Endothelial cell of umbilical vein (primary cell): ENCODE data around the gene ZNF98. TPM values are rescaled to one million over a fixed set of nuclear protein-coding genes. Genes with fewer than 3 reads are reported as not detected.

Source experiments
- BruUV-seq: library from RNA; stranded (reverse); fragments of 400-500 nt; replicated peaks from 2 replicates; lab custom pipeline; 2021; lab: Mats Ljungman, UMichigan
- CTCF ChIA-PET: fragments of 300-600, 350-600 bp; sonication (Branson Sonifier 250); formaldehyde crosslinking; loops from one replicate; lab custom pipeline; 2021; ENCODE audit warnings: antibody characterized with exemption, inconsistent platforms; lab: Charles Lee
- POLR2A ChIA-PET: fragments of 300-600, 350-600 bp; sonication (Branson Sonifier 250); formaldehyde crosslinking; loops from one replicate; lab custom pipeline; 2021; ENCODE audit warnings: antibody characterized with exemption, inconsistent platforms; lab: Charles Lee
- DNase-seq: peaks from one replicate; pipeline ENCODE4 v3.0.0-alpha.2; 2011; ENCODE audit warnings: low read depth, low spot score
- FAIRE-seq: peaks from 2 replicates; lab custom pipeline; 2011; peaks lifted over from hg19 to GRCh38; lab: Jason Lieb, UNC
- H2AFZ ChIP-seq: 2 replicates; pipeline ENCODE4 v1.6.0; 2012; ENCODE audit warnings: low read depth, low read length, control low read depth, inconsistent platforms
- H3K27ac ChIP-seq: 2 replicates; pipeline ENCODE4 v1.5.1; 2011; ENCODE audit warnings: low read depth, mild to moderate bottlenecking, control low read depth, low read length, moderate library complexity; ENCODE audit not compliant: insufficient read depth
- H3K27me3 ChIP-seq, 2 experiments: 2 replicates each; pipeline versions ENCODE4 v1.6.0 to v1.6.1; 2011; ENCODE audit warnings: low read length in 2 of 2, mixed read lengths in 1 of 2; ENCODE audit not compliant: control insufficient read depth in 2 of 2, insufficient read depth in 2 of 2
- H3K36me3 ChIP-seq, 2 experiments: 2 replicates in 1 of 2; 3 replicates in 1 of 2; pipeline ENCODE4 v1.5.1; 2011; ENCODE audit warnings: low read length in 2 of 2, mild to moderate bottlenecking in 1 of 2, moderate library complexity in 1 of 2; ENCODE audit not compliant: control insufficient read depth in 2 of 2, insufficient read depth in 2 of 2; ENCODE audit errors: extremely low read depth in 1 of 2
- H3K4me1 ChIP-seq: 3 replicates; pipeline ENCODE4 v1.5.1; 2011; ENCODE audit warnings: mild to moderate bottlenecking, low read length; ENCODE audit not compliant: control insufficient read depth, insufficient read depth; ENCODE audit errors: extremely low read depth
- H3K4me2 ChIP-seq: 2 replicates; pipeline ENCODE4 v1.6.1; 2011; ENCODE audit warnings: low read length, control low read depth, mixed read lengths; ENCODE audit not compliant: insufficient read depth
- H3K4me3 ChIP-seq, 3 experiments: fragments of 200-600 bp in 1 of 3; sonication (generic), shearing (Covaris generic) in 1 of 3; replicated peaks in 1 of 3; 2 replicates each; pipeline ENCODE4 v1.5.1; 2011 to 2016; ENCODE audit warnings: control low read depth in 3 of 3, low read length in 3 of 3, mild to moderate bottlenecking in 2 of 3, inconsistent platforms in 1 of 3, low read depth in 1 of 3, moderate library complexity in 1 of 3; ENCODE audit not compliant: insufficient read depth in 1 of 3
- H3K79me2 ChIP-seq: 2 replicates; pipeline ENCODE4 v1.6.0; 2012; ENCODE audit warnings: low read length, inconsistent platforms; ENCODE audit not compliant: control insufficient read depth, insufficient read depth
- H3K9ac ChIP-seq: replicated peaks from 2 replicates; pipeline ENCODE3; 2011; ENCODE audit warnings: low read length, control low read depth; ENCODE audit not compliant: insufficient read depth; ENCODE audit errors: extremely low read depth
- H3K9me1 ChIP-seq: replicated peaks from 3 replicates; pipeline ENCODE4 v1.6.0; 2011; ENCODE audit warnings: mild to moderate bottlenecking, low read length; ENCODE audit not compliant: control insufficient read depth, insufficient read depth; ENCODE audit errors: extremely low read depth
- H3K9me3 ChIP-seq: replicated peaks from 2 replicates; pipeline ENCODE4 v1.5.1; 2012; ENCODE audit warnings: low read length, inconsistent platforms; ENCODE audit not compliant: control insufficient read depth, insufficient read depth
- H4K20me1 ChIP-seq: replicated peaks from 2 replicates; pipeline ENCODE3; 2011; ENCODE audit warnings: mild to moderate bottlenecking, low read length; ENCODE audit not compliant: control insufficient read depth, insufficient read depth; ENCODE audit errors: extremely low read depth
- CTCF ChIP-seq, 2 donors: IDR thresholded peaks; 1 replicate in 1 of 2; 2 replicates in 1 of 2; pipeline ENCODE4 v1.5.1; 2011; ENCODE audit warnings: low read length in 2 of 2, mild to moderate bottlenecking in 2 of 2, moderate library complexity in 2 of 2, control low read depth in 1 of 2, inconsistent platforms in 1 of 2, low read depth in 1 of 2; ENCODE audit not compliant: insufficient read depth in 1 of 2; ENCODE audit errors: extremely low read depth in 1 of 2
- EZH2 ChIP-seq: IDR thresholded peaks from 2 replicates; pipeline ENCODE4 v1.6.1; 2012; ENCODE audit warnings: borderline replicate concordance, low read depth, mild to moderate bottlenecking, moderate library complexity, low read length, inconsistent platforms; ENCODE audit not compliant: severe bottlenecking
- FOS ChIP-seq: IDR thresholded peaks from 2 replicates; pipeline ENCODE4 v1.6.1; 2011; ENCODE audit warnings: mild to moderate bottlenecking, low read length, moderate library complexity, borderline replicate concordance; ENCODE audit not compliant: insufficient read depth
- GATA2 ChIP-seq: IDR thresholded peaks from 2 replicates; pipeline ENCODE4 v1.7.0; 2011; ENCODE audit warnings: low read depth, mild to moderate bottlenecking, moderate library complexity, mixed read lengths, low read length; ENCODE audit not compliant: insufficient read length, insufficient read depth
- JUN ChIP-seq: IDR thresholded peaks from 2 replicates; pipeline ENCODE4 v1.6.1; 2011; ENCODE audit warnings: borderline replicate concordance, low read depth; ENCODE audit not compliant: insufficient read length, insufficient read depth
- MYC ChIP-seq: IDR thresholded peaks from one replicate; pipeline ENCODE4 v1.6.1; 2011; ENCODE audit warnings: mild to moderate bottlenecking, low read depth, low read length
- POLR2A ChIP-seq: IDR thresholded peaks from 2 replicates; pipeline ENCODE4 v1.6.1; 2012; ENCODE audit warnings: low read depth, mild to moderate bottlenecking, control low read depth, low read length
- POLR2AphosphoS5 ChIP-seq: IDR thresholded peaks from 2 replicates; pipeline ENCODE4 v1.6.1; 2012; ENCODE audit warnings: low read depth, mild to moderate bottlenecking, control low read depth, low read length, moderate library complexity; ENCODE audit not compliant: insufficient read depth
- dilution Hi-C: fragments of 300-500 bp; cut with MboI; formaldehyde crosslinking; loops from one replicate; pipeline ENCODE4 v1.15.0; 2019; ENCODE audit warnings: low sequenced_read_pairs; ENCODE audit not compliant: extremely low pct_ligation_motif_present
- intact Hi-C: fragments of 100-400 bp; cut with micrococcal nuclease; formaldehyde crosslinking; loops from one replicate; pipeline ENCODE4 v1.10.0; 2022
- polyA plus RNA-seq, 4 experiments: library from polyadenylated mRNA; depleted of rRNA in 3 of 4; stranded (reverse) in 3 of 4; unstranded in 1 of 4; fragments of >200 nt; gene quantifications; 2 replicates each; pipeline versions ENCODE4 v1.2.1 to v1.2.3, GENCODE V29; 2011 to 2012; ENCODE audit warnings: missing spikeins in 1 of 4
- total RNA-seq: library from RNA; stranded (reverse); gene quantifications from 2 replicates; pipeline ENCODE4 v1.2.3, GENCODE V29; 2021
- TF ChIP-seq, protein P1 (sequence below): IDR thresholded peaks from 2 replicates; pipeline ENCODE4 v1.6.1; 2011; ENCODE audit not compliant: insufficient read depth, insufficient read length

ZNF98 gene
- total and polyA plus RNA-seq, 2 donors (not counting 3 experiments of a cell fraction or from before 2014, with no cell fraction given) = not detected

- Histone ChIP-seq H3K27me3 (no peaks in the 10 kb centered on the region), H3K4me1 (no peaks in the 10 kb centered on the region), H3K4me2 (no peak overlapping the region), H3K9me3 (no peaks in the 10 kb centered on the region), H3K79me2 (no peaks in the 10 kb centered on the region), H2AFZ (no peak overlapping the region), H3K27ac (no peak overlapping the region), H3K9ac (no peak overlapping the region), H3K4me3 (no peak overlapping the region), H3K9me1 (no peaks in the 10 kb centered on the region), H3K36me3 (no peaks in the 10 kb centered on the region), H4K20me1 (no peaks in the 10 kb centered on the region)
- FAIRE-seq (no peak), DNase-seq (no peak)
- TF ChIP-seq EZH2 (no peak), POLR2AphosphoS5 (no peak), FOS (no peak), MYC (no peak), JUN (no peak), GATA2 (no peak), CTCF (IDR thresholded peaks at IDR 0.05; ENCODE audit: extremely low read depth in 1 of 2, insufficient read depth in 1 of 2, low read depth in 1 of 2, low read length in 2 of 2) (no peak), POLR2A (no peak)
- TF ChIP-seq, protein P1, sequence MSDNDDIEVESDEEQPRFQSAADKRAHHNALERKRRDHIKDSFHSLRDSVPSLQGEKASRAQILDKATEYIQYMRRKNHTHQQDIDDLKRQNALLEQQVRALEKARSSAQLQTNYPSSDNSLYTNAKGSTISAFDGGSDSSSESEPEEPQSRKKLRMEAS = no peak
- BruUV-seq = no TSS peak
- ChIA-PET CTCF (no interaction called here), POLR2A (no interaction called here)
- dilution Hi-C loops = no loop called here
- intact Hi-C loops = no loop called here
Observed at GRCh38 chr19:22421797-22422196, 349 bp downstream of the ZNF98 start.
